DND-41 (cell line): Measurements from ENCODE around the gene SIRT2.

Experiments used
- ATAC-seq: fragments of 200-7000 bp; cut with Tn5 transposase; 3 replicates; pipeline ENCODE4 v1.9.1; 2021; ENCODE audit warnings: low read depth; ENCODE audit not compliant: insufficient read depth
- DNase-seq: peaks from one replicate; pipeline ENCODE4 v3.0.0-alpha.2; 2020
- H2AFZ ChIP-seq: 2 replicates; pipeline ENCODE4 v1.6.0; 2012; ENCODE audit warnings: low read depth, low read length
- H3K27ac ChIP-seq: 2 replicates; pipeline ENCODE4 v1.5.1; 2012; ENCODE audit warnings: low read length, inconsistent platforms
- H3K27me3 ChIP-seq: fragments of 200-600 bp; sonication (generic); 2 replicates; pipeline ENCODE4 v1.6.0; 2012; ENCODE audit warnings: low read length, mild to moderate bottlenecking, inconsistent platforms; ENCODE audit not compliant: insufficient read depth, poor library complexity
- H3K36me3 ChIP-seq: 2 replicates; pipeline ENCODE4 v1.5.1; 2012; ENCODE audit warnings: low read length, inconsistent platforms; ENCODE audit not compliant: insufficient read depth
- H3K4me1 ChIP-seq: 2 replicates; pipeline ENCODE4 v1.5.1; 2012; ENCODE audit warnings: mild to moderate bottlenecking, low read length; ENCODE audit not compliant: insufficient read depth
- H3K4me2 ChIP-seq: 2 replicates; pipeline ENCODE4 v1.6.0; 2012; ENCODE audit warnings: mild to moderate bottlenecking, moderate library complexity, low read length, inconsistent platforms; ENCODE audit not compliant: insufficient read depth
- H3K4me3 ChIP-seq, 2 experiments: fragments of 200-600 bp in 1 of 2; shearing (Covaris generic) in 1 of 2; 2 replicates each; pipeline ENCODE4 v1.5.1; 2012 to 2016; ENCODE audit warnings: inconsistent platforms in 2 of 2, low read length in 2 of 2, mild to moderate bottlenecking in 2 of 2, low read depth in 1 of 2, moderate library complexity in 1 of 2
- H3K79me2 ChIP-seq: 2 replicates; pipeline ENCODE4 v1.6.0; 2012; ENCODE audit warnings: low read length, inconsistent platforms; ENCODE audit not compliant: insufficient read depth
- H3K9ac ChIP-seq: 2 replicates; pipeline ENCODE4 v1.6.0; 2012; ENCODE audit warnings: low read depth, mild to moderate bottlenecking, inconsistent platforms, low read length, moderate library complexity
- H3K9me3 ChIP-seq: 2 replicates; pipeline ENCODE4 v1.5.1; 2012; ENCODE audit warnings: low read length, moderate library complexity, mild to moderate bottlenecking, inconsistent platforms; ENCODE audit not compliant: insufficient read depth, severe bottlenecking
- H4K20me1 ChIP-seq: 2 replicates; pipeline ENCODE4 v1.6.0; 2012; ENCODE audit warnings: low read length; ENCODE audit not compliant: insufficient read depth
- CTCF ChIP-seq: IDR thresholded peaks from 2 replicates; pipeline ENCODE4 v1.5.1; 2012; ENCODE audit warnings: borderline replicate concordance, low read length, moderate library complexity, mild to moderate bottlenecking; ENCODE audit not compliant: poor library complexity, severe bottlenecking; ENCODE audit errors: extremely low read depth
- EZH2 ChIP-seq: IDR thresholded peaks from 3 replicates; pipeline ENCODE4 v1.6.1; 2012; ENCODE audit warnings: borderline replicate concordance, low read depth, mild to moderate bottlenecking, moderate library complexity, low read length, inconsistent platforms; ENCODE audit not compliant: severe bottlenecking

Gene SIRT2

GRCh38 chr19:38939957-38940356, 40.5 kb upstream of the SIRT2 start:
- Histone ChIP-seq H3K9ac (no peak overlapping the region), H3K9me3 (peaks cover 6% of the 10 kb centered on the region), H3K79me2 (no peaks in the 10 kb centered on the region), H3K4me2 (no peak overlapping the region), H3K27ac (no peak overlapping the region), H3K4me3 (no peak overlapping the region), H3K36me3 (no peaks in the 10 kb centered on the region), H3K4me1 (peaks cover 12% of the 10 kb centered on the region), H4K20me1 (peaks cover 5% of the 10 kb centered on the region; the same call in 1 of the 2 replicates), H3K27me3 (no peaks in the 10 kb centered on the region), H2AFZ (no peak overlapping the region)
- ATAC-seq, result no peak
- DNase-seq, result no peak
- TF ChIP-seq CTCF (no peak), EZH2 (no peak)

GRCh38 chr19:38933544-38933943, 34.1 kb upstream of the SIRT2 start:
- Histone ChIP-seq H3K9ac (no peak overlapping the region), H2AFZ (no peak overlapping the region), H3K9me3 (peaks cover 3% of the 10 kb centered on the region), H3K4me2 (no peak overlapping the region; the same call in 1 of the 2 replicates), H3K4me1 (peaks cover 30% of the 10 kb centered on the region), H4K20me1 (peaks cover 5% of the 10 kb centered on the region; the same call in 1 of the 2 replicates), H3K27ac (no peak overlapping the region), H3K79me2 (peaks cover 32% of the 10 kb centered on the region), H3K4me3 (no peak overlapping the region), H3K27me3 (no peaks in the 10 kb centered on the region), H3K36me3 (peaks cover 18% of the 10 kb centered on the region)
- TF ChIP-seq EZH2 (no peak), CTCF (no peak)
- ATAC-seq, result no peak
- DNase-seq, result no peak

GRCh38 chr19:38932425-38933179, 33.2 kb upstream of the SIRT2 start:
- H3K27me3 ChIP-seq, result no peaks in the 10 kb centered on the region
- H3K79me2 ChIP-seq, result peaks cover 40% of the 10 kb centered on the region
- H3K27ac ChIP-seq, result no peak overlapping the region
- TF ChIP-seq CTCF, result peak; percentile 53
- TF ChIP-seq EZH2, result no peak
- H3K9ac ChIP-seq, result no peak overlapping the region
- DNase-seq, result peak; percentile 32
- peaks cover 3% of the 10 kb centered on the region for H3K9me3 ChIP-seq
- ATAC-seq, result no peak
- H2AFZ ChIP-seq, result no peak overlapping the region
- peaks cover 5% of the 10 kb centered on the region; the same call in 1 of the 2 replicates for H4K20me1 ChIP-seq
- peaks cover 18% of the 10 kb centered on the region for H3K36me3 ChIP-seq
- H3K4me3 ChIP-seq, result 0 out of 4 replicates have a peak overlapping the region, but pooled peaks of 1 of the 2 experiments have one; percentile 14
- peaks cover 30% of the 10 kb centered on the region for H3K4me1 ChIP-seq
- peak overlapping the region; percentile 83; the same call in 1 of the 2 replicates for H3K4me2 ChIP-seq
